PFSK-1 (cell line): ENCODE measurements around the gene TMEM117.

Experiments used
- FOXP2 ChIP-seq: optimal IDR thresholded peaks from 2 replicates; pipeline ENCODE3; 2011; ENCODE audit warnings: borderline replicate concordance, control low read depth, inconsistent platforms; ENCODE audit not compliant: insufficient read depth; ENCODE audit errors: extremely low read length, extremely low read depth
- POLR2AphosphoS5 ChIP-seq: IDR thresholded peaks from 2 replicates; pipeline ENCODE4 v1.6.1; 2012; ENCODE audit warnings: low read depth, mild to moderate bottlenecking, control low read depth, low read length, moderate library complexity
- REST ChIP-seq, 2 experiments: IDR thresholded peaks; 2 replicates each; pipeline versions ENCODE4 v1.6.1 to v1.8.0; 2011 to 2012; ENCODE audit warnings: low read depth in 2 of 2, low read length in 2 of 2, control low read depth in 1 of 2, inconsistent platforms in 1 of 2, mild to moderate bottlenecking in 1 of 2, moderate library complexity in 1 of 2; ENCODE audit not compliant: insufficient read depth in 1 of 2
- SIN3A ChIP-seq: IDR thresholded peaks from 2 replicates; pipeline ENCODE4 v1.6.1; 2012; ENCODE audit warnings: mild to moderate bottlenecking, low read length, moderate library complexity, borderline replicate concordance; ENCODE audit not compliant: insufficient read depth
- TAF1 ChIP-seq: IDR thresholded peaks from 2 replicates; pipeline ENCODE4 v1.6.1; 2012; ENCODE audit warnings: low read length, control low read depth, borderline replicate concordance; ENCODE audit not compliant: insufficient read depth

TMEM117 gene

GRCh38 chr12:44031472-44032185, 195.7 kb downstream of the TMEM117 start:
- no peak for TF ChIP-seq SIN3A
- no peak for TF ChIP-seq POLR2AphosphoS5
- TF ChIP-seq FOXP2 = no peak
- no peak for TF ChIP-seq REST (IDR thresholded peaks at IDR 0.05; ENCODE audit: insufficient read depth in 1 of 2, low read depth in 2 of 2, low read length in 2 of 2)
- no peak for TF ChIP-seq TAF1

- no peak for TF ChIP-seq TAF1
- TF ChIP-seq POLR2AphosphoS5 = no peak
- TF ChIP-seq SIN3A = no peak
These were observed 199.0 kb downstream of the TMEM117 start for GRCh38 chr12:44034906-44035305.

- TF ChIP-seq TAF1 (no peak), REST (IDR thresholded peaks at IDR 0.05; ENCODE audit: insufficient read depth in 1 of 2, low read depth in 2 of 2, low read length in 2 of 2) (no peak), POLR2AphosphoS5 (no peak), FOXP2 (no peak), SIN3A (no peak)
These were observed 201.1 kb downstream of the TMEM117 start for GRCh38 chr12:44036875-44037443.

- TF ChIP-seq REST (IDR thresholded peaks at IDR 0.05; ENCODE audit: insufficient read depth in 1 of 2, low read depth in 2 of 2, low read length in 2 of 2) = no peak
- TF ChIP-seq POLR2AphosphoS5 = no peak
- TF ChIP-seq SIN3A = no peak
- no peak for TF ChIP-seq FOXP2
- TF ChIP-seq TAF1 = no peak
These were observed 202.5 kb downstream of the TMEM117 start for GRCh38 chr12:44038411-44038810.

GRCh38 chr12:44046732-44047417, 211.0 kb downstream of the TMEM117 start:
- TF ChIP-seq FOXP2 (no peak), REST (IDR thresholded peaks at IDR 0.05; ENCODE audit: insufficient read depth in 1 of 2, low read depth in 2 of 2, low read length in 2 of 2) (no peak), POLR2AphosphoS5 (no peak), SIN3A (no peak), TAF1 (no peak)
